Measurements from ENCODE around the gene SIK2.

SIK2 gene

DNA sequence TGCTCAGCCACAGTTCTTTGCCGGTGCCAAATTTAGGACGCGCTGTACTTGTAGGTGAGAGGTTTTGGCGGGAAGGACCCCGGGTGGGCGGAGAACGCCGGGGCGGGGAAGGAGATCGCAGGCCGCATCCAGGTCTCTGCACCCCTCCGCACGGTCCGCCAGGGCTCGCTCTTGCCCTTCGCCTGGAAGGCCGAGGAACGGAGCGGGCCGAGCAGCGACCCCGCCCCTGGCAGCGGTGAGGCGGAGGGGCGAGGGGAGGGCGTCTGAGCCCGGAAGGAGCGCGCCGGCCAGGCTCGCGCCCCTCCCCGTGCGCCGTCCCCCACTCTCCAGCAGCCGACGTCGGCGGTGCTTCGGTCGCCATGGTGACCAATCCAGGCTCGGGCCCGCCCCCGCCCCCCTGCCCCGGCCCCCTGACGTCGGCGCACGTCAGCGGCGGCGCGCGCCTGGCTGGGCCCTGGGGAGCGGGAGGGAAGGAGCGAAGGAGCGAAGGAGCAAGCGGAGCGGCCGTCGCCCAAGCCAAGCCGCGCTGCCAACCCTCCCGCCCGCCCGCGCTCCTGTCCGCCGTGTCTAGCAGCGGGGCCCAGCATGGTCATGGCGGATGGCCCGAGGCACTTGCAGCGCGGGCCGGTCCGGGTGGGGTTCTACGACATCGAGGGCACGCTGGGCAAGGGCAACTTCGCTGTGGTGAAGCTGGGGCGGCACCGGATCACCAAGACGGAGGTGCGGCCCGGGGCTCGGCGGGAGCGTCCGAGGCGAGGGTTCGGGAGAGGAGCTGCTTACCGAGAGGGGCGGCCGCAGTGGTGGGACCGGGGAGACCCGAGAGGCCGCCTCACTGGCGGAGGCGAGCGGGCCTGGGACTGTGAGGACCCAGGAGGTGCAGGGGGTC, at the start of gene SIK2:
TSS of gene SIK2 (plus strand) at position 471 of the 886 bp plus-strand sequence. CDS start at position 586, 115 bp downstream.
- peak; percentile 71 to 79 for DNase-seq (ENCODE audit: low read depth in 2 of 2)

GRCh38 chr11:111554532-111554931, 47.7 kb upstream of the SIK2 start:
- no peak for DNase-seq (ENCODE audit: low read depth in 2 of 2)

DNA sequence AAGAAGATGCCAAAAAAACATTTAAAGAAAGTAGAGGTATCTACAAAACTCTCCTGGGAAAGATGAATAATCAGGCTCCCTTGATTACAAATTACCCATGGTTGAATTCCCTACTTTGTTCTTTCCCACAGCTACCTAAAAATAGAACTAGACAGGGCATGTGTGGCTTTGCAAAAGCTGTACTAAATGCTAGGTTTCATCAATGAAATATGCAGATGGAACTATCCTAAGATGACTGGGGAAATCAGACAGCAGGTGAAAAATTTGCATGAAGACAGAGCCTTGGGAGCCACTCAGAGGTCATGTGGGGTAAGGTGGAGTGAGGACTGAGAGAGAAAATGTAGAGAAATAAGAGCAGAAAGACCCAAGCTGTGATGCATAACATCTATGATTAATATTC, 47.0 kb upstream of the SIK2 start:
- DNase-seq (ENCODE audit: low read depth in 2 of 2), result no peak

DNA sequence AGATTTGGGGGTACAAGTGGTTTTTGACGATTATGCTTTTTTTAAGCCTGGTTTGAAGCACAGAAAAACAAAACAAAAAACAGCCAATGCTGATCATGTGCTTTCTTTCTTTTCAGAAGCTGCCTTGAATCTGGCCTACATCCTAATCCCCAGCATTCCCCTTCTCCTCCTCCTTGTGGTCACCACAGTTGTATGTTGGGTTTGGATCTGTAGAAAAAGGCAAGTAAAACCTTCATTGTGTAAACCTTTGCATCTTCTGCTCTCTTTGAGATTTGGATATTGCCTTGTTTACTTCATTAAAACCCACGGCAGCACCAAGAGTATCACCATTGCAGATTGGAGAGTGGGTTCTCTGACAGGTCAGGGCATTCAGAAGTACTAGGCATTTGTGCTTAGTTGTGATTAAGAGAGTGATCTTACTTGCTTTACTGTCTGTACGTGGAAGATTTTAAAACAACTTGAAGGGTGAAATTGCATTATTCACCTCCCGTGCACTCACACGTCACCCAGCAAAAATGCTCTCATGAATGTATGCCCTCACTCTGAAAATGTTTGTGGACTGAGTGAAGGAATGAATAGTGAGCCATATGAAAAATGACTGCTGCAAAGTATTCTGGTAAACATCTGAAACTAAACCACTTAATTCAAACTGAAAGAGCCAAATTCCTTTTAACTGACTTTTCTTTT, 44.7 kb upstream of the SIK2 start:
- DNase-seq (ENCODE audit: low read depth in 2 of 2), result no peak

GRCh38 chr11:111559800-111560464, 42.3 kb upstream of the SIK2 start:
- no peak for DNase-seq (ENCODE audit: low read depth in 2 of 2)

GRCh38 chr11:111560800-111561199, 41.4 kb upstream of the SIK2 start:
- DNase-seq (ENCODE audit: low read depth in 2 of 2), result no peak

DNA sequence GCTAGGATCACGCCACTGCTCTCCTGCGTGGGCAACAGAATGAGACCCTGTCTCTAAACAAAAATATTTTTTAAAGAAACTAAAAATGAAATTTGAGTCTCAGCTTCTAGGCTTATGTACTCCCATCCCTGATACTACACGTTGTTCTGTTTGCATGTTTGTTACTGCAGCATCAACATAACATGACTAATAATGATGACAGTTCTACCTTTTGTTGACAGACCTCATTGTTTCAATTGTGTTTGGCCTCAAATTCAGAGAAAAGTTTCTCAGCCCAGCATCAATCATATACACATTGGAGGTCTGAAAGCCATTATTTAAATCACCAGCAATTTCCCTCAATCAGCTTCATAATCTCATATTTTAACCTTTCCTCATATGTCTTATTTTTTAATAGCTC, 40.9 kb upstream of the SIK2 start:
- DNase-seq (ENCODE audit: low read depth in 2 of 2), result no peak

DNA sequence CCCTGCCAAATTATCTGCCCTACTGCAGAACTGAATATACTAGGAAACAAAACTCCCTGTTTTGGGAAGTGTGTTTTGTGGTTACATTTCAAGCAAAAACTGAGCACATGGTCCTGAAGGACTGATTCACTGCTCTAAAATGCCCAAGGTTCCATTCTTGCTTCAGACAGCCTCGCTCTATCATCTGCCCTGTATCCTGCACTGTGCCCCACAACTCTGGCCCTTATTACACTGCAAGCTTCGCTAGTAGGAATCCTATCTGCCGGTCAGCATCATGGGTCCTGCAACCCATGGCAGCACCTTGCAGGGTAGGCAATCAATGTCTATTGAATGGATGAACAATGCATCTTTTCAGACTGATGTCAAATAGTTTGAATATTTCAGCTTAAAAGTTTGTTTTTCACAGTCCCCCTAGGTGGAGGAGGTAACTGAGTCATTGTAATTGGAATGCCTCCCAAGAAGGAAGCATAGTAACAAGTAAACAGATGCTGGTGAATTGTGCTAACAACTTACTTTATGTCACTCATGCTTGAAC, 40.4 kb upstream of the SIK2 start:
- no peak for DNase-seq (ENCODE audit: low read depth in 2 of 2)

DNA sequence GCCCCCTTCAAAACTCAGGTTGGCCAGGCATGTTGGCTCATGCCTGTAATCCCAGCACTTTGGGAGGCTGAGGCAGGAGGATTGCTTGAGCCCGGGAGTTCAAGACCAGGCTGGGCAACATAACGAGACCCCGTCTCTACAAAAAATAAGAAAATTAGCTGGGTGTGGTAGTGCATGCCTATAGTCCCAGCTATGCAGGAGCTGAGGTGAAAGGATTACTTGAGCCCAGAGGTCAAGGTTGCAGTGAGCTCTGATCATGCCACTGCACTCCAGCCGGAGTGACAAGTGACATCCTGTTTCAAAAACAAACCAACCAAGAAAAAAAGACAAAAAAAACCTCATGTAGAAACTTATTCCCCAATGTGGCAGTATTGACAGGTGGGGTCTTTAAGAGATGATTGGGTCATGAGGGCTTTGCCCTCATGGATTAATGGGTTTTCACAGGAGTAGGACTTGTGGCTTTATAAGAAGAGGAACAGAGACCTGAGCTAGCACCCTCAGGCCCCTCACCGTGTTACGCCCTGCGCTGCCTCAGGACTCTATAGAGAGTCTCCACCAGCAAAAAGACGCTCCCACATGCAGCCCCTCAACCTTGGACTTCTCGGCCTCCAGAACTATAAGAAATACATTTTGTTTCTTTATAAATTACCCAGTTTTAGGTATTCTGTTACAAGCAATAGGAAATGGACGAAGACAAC, 39.4 kb upstream of the SIK2 start:
- DNase-seq (ENCODE audit: low read depth in 2 of 2), result no peak

GRCh38 chr11:111565114-111565720, 37.0 kb upstream of the SIK2 start:
- peak in 1 of 2 donors; percentile 41 for DNase-seq (ENCODE audit: low read depth in 2 of 2)

GRCh38 chr11:111566324-111566723, 35.9 kb upstream of the SIK2 start:
- DNase-seq (ENCODE audit: low read depth in 2 of 2), result no peak

DNA sequence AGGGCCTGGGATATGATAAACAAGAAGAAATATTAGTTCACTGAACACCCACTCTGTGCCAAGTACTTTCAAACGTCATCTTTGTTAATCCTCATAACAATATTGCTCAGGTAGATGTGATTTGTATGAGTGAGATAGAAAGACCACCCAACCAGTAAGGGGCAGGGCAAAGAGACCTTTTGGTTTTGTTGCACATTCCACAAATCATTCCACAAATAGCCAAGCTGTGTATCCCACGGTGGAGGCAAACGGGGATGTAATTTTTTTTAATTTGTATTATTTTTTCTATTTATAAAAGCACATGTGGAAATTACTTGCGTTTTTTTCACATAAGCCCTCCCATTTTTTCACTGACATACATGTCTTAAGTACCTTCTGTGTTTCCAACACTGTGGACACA, 32.8 kb upstream of the SIK2 start:
- DNase-seq (ENCODE audit: low read depth in 2 of 2), result no peak

- DNase-seq (ENCODE audit: low read depth in 2 of 2), result no peak
Measured at GRCh38 chr11:111570796-111571195, 31.5 kb upstream of the SIK2 start.

DNA sequence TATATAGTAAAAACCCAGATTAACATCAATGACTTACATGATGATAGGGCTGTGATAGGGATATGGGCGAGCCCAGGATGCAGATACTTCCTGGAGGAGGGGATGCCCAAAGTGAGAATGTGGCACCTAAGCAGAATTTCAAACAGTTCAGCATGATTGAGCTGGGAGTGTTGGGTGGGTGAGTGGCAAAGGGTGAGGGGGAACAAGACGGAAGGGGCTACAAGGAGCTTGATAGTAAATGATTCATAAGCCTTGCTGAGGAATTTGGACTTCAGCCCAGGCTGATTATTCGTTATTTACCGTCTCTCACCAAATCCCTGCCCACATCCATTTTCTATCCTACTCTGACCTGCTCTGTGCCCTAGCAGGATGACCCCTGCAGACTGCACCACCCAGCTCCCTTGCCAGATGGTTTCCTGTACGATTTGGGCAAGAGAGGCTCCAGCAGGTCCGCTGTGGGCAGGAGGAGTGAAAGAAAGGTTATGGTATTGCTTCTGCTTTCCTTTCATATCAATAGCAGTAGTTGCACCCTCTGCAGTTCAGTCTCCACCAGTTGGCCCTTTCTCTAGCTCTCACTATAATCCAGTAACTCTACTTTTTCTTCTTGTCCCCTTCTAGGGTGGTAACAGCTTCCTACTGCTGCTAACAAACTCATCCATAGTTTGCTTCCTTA, 30.3 kb upstream of the SIK2 start:
- no peak for DNase-seq (ENCODE audit: low read depth in 2 of 2)

- no peak for DNase-seq (ENCODE audit: low read depth in 2 of 2)
Measured at GRCh38 chr11:111572581-111572980, 29.7 kb upstream of the SIK2 start.

DNA sequence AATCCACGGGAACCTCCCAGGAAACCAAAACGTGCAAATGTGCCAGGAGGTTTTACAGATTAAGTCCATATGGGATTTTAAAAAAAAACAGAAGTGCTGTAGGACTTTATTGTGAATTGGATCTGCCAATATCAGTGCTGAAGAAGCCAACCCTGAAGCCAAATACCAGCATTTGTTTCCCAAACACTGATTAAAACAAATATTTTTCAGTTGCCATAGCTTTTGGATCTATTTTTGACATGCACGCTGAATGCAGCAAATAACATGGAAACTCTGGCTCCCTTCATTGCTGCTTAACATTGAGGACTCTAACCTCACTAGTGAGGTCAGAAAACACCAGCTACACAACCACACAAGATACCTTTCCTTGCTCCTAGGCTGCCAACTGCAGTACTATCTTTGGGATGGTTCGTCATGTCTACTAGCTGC, 28.4 kb upstream of the SIK2 start:
- DNase-seq (ENCODE audit: low read depth in 2 of 2), result no peak

GRCh38 chr11:111574373-111575225, 27.6 kb upstream of the SIK2 start:
- no peak for DNase-seq (ENCODE audit: low read depth in 2 of 2)

- DNase-seq (ENCODE audit: low read depth in 2 of 2), result no peak
Measured at GRCh38 chr11:111575740-111576139, 26.5 kb upstream of the SIK2 start.

DNA sequence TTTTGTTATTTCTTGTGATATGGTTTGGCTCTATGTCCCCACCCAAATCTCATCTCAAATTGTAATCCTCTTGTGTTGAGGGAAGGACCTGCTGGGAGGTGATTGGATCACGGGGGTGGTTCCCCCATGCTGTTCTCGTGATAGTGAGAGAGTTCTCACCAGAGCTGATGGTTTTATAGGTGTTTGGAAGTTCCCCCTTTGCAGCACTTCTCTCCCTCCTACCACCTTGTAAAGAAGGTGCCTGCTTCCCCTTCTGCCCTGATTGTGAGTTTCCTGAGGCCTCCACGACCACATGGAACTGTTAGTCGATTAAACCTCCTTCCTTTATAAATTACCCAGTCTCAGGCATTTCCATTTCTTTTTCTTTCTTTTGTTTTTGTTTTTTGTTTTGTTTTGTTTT, 24.4 kb upstream of the SIK2 start:
- no peak for DNase-seq (ENCODE audit: low read depth in 2 of 2)

- no peak for DNase-seq (ENCODE audit: low read depth in 2 of 2)
Measured at GRCh38 chr11:111581341-111581740, 20.9 kb upstream of the SIK2 start.
